ENCODE results near the gene WDR86.

The WDR86 gene

DNA sequence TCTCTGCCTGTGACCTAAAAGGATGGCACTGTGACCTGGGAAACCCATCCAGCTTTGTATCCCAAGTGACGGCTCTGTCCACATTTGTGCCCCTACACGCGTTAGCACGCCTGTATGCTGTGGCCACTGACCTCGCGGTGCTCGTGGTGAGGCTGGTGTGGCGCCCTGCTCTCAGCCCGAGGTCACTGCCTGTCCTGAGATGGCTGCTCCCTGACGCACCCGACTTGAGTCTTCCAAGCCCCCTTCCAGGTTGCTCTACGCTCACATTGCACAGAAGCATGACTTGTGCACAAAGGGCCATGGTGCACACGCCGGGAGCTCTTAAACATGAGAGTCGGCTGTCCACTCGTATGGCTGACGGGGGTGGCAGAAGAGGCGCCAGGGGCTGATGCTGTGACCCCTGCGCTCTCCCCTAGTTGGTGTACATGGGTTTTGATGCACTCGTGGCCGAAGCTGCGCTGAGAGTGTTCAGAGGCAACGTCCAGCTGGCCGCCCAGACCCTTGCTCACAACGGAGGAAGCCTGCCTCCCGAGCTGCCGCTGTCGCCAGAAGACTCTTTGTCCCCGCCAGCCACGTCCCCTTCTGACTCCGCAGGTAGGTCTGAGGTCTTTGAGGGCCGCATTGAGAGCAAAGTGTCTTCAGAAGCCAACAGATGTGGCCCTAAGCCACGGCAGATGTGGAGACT is 33.5 kb downstream of the WDR86 start:
- H3K4me3 ChIP-seq (ENCODE audit: low read length, poor library complexity, severe bottlenecking): no peak overlapping the region
- peaks cover 49% of the 10 kb centered on the region; the same call in 1 of the 2 replicates for H3K36me3 ChIP-seq (ENCODE audit: insufficient read depth, low read length)
- H3K4me2 ChIP-seq (ENCODE audit: low read depth, low read length, poor library complexity, severe bottlenecking): no peak overlapping the region
- no peaks in the 10 kb centered on the region for H3K9me2 ChIP-seq (replicated peaks; ENCODE audit: low read depth, low read length)
- H3K79me2 ChIP-seq (ENCODE audit: insufficient read depth, low read length): no peaks in the 10 kb centered on the region
- TF ChIP-seq EZH2phosphoT487 (IDR thresholded peaks at IDR 0.05; ENCODE audit: borderline replicate concordance) (no peak), CTCF (conservative IDR thresholded peaks at IDR 0.05; ENCODE audit: low read length) (no peak)
- H3K4me1 ChIP-seq (ENCODE audit: insufficient read depth, low read length, poor library complexity, severe bottlenecking): no peaks in the 10 kb centered on the region
- no peak overlapping the region for H3K9ac ChIP-seq (ENCODE audit: low read depth, low read length, poor library complexity, severe bottlenecking)
- H3K27me3 ChIP-seq (ENCODE audit: insufficient read depth, low read length, poor library complexity, severe bottlenecking): no peaks in the 10 kb centered on the region
- no peak overlapping the region for H2AFZ ChIP-seq (ENCODE audit: low read length)
- no peaks in the 10 kb centered on the region for H4K20me1 ChIP-seq (ENCODE audit: insufficient read depth, low read length, poor library complexity, severe bottlenecking)
- H3K9me3 ChIP-seq (ENCODE audit: insufficient read depth, low read depth, low read length): no peaks in the 10 kb centered on the region
- no peaks in the 10 kb centered on the region for H3F3A ChIP-seq (ENCODE audit: low read depth)

- Histone ChIP-seq H3K9me2 (replicated peaks; ENCODE audit: low read depth, low read length) (no peaks in the 10 kb centered on the region), H3K9ac (ENCODE audit: low read depth, low read length, poor library complexity, severe bottlenecking) (no peak overlapping the region), H3K4me2 (ENCODE audit: low read depth, low read length, poor library complexity, severe bottlenecking) (no peak overlapping the region), H2AFZ (ENCODE audit: low read length) (no peak overlapping the region), H3K36me3 (ENCODE audit: insufficient read depth, low read length) (peaks cover 53% of the 10 kb centered on the region; the same call in 1 of the 2 replicates), H3F3A (ENCODE audit: low read depth) (no peaks in the 10 kb centered on the region), H3K4me1 (ENCODE audit: insufficient read depth, low read length, poor library complexity, severe bottlenecking) (no peaks in the 10 kb centered on the region), H3K4me3 (ENCODE audit: low read length, poor library complexity, severe bottlenecking) (no peak overlapping the region), H3K27me3 (ENCODE audit: insufficient read depth, low read length, poor library complexity, severe bottlenecking) (no peaks in the 10 kb centered on the region), H4K20me1 (ENCODE audit: insufficient read depth, low read length, poor library complexity, severe bottlenecking) (no peaks in the 10 kb centered on the region), H3K9me3 (ENCODE audit: insufficient read depth, low read depth, low read length) (no peaks in the 10 kb centered on the region), H3K79me2 (ENCODE audit: insufficient read depth, low read length) (no peaks in the 10 kb centered on the region)
- TF ChIP-seq CTCF (conservative IDR thresholded peaks at IDR 0.05; ENCODE audit: low read length) (no peak), EZH2phosphoT487 (IDR thresholded peaks at IDR 0.05; ENCODE audit: borderline replicate concordance) (no peak)
Observed at GRCh38 chr7:151375530-151376217, 34.2 kb downstream of the WDR86 start.

GRCh38 chr7:151374726-151375125 is 35.1 kb downstream of the WDR86 start:
- TF ChIP-seq CTCF (conservative IDR thresholded peaks at IDR 0.05; ENCODE audit: low read length): no peak
- TF ChIP-seq EZH2phosphoT487 (IDR thresholded peaks at IDR 0.05; ENCODE audit: borderline replicate concordance): no peak
- H3K4me2 ChIP-seq (ENCODE audit: low read depth, low read length, poor library complexity, severe bottlenecking): no peak overlapping the region
- H3K4me1 ChIP-seq (ENCODE audit: insufficient read depth, low read length, poor library complexity, severe bottlenecking): no peaks in the 10 kb centered on the region
- H3K36me3 ChIP-seq (ENCODE audit: insufficient read depth, low read length): peaks cover 53% of the 10 kb centered on the region; the same call in 1 of the 2 replicates
- H3K9ac ChIP-seq (ENCODE audit: low read depth, low read length, poor library complexity, severe bottlenecking): no peak overlapping the region
- H3K9me3 ChIP-seq (ENCODE audit: insufficient read depth, low read depth, low read length): no peaks in the 10 kb centered on the region
- H4K20me1 ChIP-seq (ENCODE audit: insufficient read depth, low read length, poor library complexity, severe bottlenecking): no peaks in the 10 kb centered on the region
- H3K79me2 ChIP-seq (ENCODE audit: insufficient read depth, low read length): no peaks in the 10 kb centered on the region
- no peaks in the 10 kb centered on the region for H3F3A ChIP-seq (ENCODE audit: low read depth)
- H2AFZ ChIP-seq (ENCODE audit: low read length): no peak overlapping the region
- no peaks in the 10 kb centered on the region for H3K27me3 ChIP-seq (ENCODE audit: insufficient read depth, low read length, poor library complexity, severe bottlenecking)
- H3K4me3 ChIP-seq (ENCODE audit: low read length, poor library complexity, severe bottlenecking): no peak overlapping the region
- no peaks in the 10 kb centered on the region for H3K9me2 ChIP-seq (replicated peaks; ENCODE audit: low read depth, low read length)
